WTC11 (cell line): ENCODE data around the gene CST5. TPM values are rescaled to one million over a fixed set of nuclear protein-coding genes. Genes with fewer than 3 reads are reported as not detected.

Source experiments
- ATAC-seq: fragments of 200-7000 bp; cut with Tn5 transposase; 2 replicates; pipeline ENCODE4 v1.10.0; 2021; ENCODE audit warnings: mild to moderate bottlenecking, moderate library complexity
- CTCF ChIA-PET: fragments of 300-600 bp; sonication (Branson Sonifier 250); formaldehyde crosslinking; loops from one replicate; lab custom pipeline; 2021; ENCODE audit warnings: antibody characterized with exemption; lab: Charles Lee
- POLR2A ChIA-PET: fragments of 350-600 bp; sonication (Branson Sonifier 250); formaldehyde crosslinking; loops from one replicate; lab custom pipeline; 2021; ENCODE audit warnings: antibody characterized with exemption; lab: Charles Lee
- DNase-seq: peaks from one replicate; pipeline ENCODE4 v3.0.0; 2021; ENCODE audit warnings: low spot score
- H3K27ac Mint-ChIP-seq: 2 replicates; pipeline ENCODE4 v1.8.0; 2021; ENCODE audit warnings: mixed read lengths
- H3K27me3 Mint-ChIP-seq: 2 replicates; pipeline ENCODE4 v1.8.0; 2021; ENCODE audit warnings: low read depth, mild to moderate bottlenecking, moderate library complexity, mixed read lengths
- H3K36me3 Mint-ChIP-seq: 2 replicates; pipeline ENCODE4 v1.8.0; 2021; ENCODE audit warnings: mixed read lengths
- H3K4me1 Mint-ChIP-seq: 2 replicates; pipeline ENCODE4 v1.8.0; 2022; ENCODE audit warnings: mixed read lengths
- H3K4me3 Mint-ChIP-seq: 2 replicates; pipeline ENCODE4 v1.8.0; 2021; ENCODE audit warnings: mild to moderate bottlenecking, moderate library complexity, mixed read lengths
- H3K9me3 Mint-ChIP-seq: 2 replicates; pipeline ENCODE4 v1.8.0; 2021; ENCODE audit warnings: mixed read lengths
- AFF4 ChIP-seq: sonication (generic); formaldehyde crosslinking; IDR thresholded peaks from 2 replicates; pipeline ENCODE4 v1.8.1; 2023; ENCODE audit warnings: mild to moderate bottlenecking, missing genetic modification reagents, borderline replicate concordance
- E2F5 ChIP-seq: sonication (generic); formaldehyde crosslinking; IDR thresholded peaks from 2 replicates; pipeline ENCODE4 v1.8.1; 2022; ENCODE audit warnings: mild to moderate bottlenecking, moderate library complexity, missing genetic modification reagents
- ELF4 ChIP-seq: sonication (generic); formaldehyde crosslinking; IDR thresholded peaks from 2 replicates; pipeline ENCODE4 v1.8.1; 2022; ENCODE audit warnings: low read depth, mild to moderate bottlenecking, moderate library complexity, missing genetic modification reagents
- ESRRA ChIP-seq: sonication (generic); formaldehyde crosslinking; IDR thresholded peaks from 2 replicates; pipeline ENCODE4 v1.8.1; 2022; ENCODE audit warnings: mild to moderate bottlenecking, missing genetic modification reagents, borderline replicate concordance
- FOXP4 ChIP-seq: sonication (generic); formaldehyde crosslinking; IDR thresholded peaks from 2 replicates; pipeline ENCODE4 v1.8.0; 2022; ENCODE audit warnings: mild to moderate bottlenecking, missing genetic modification reagents
- GABPB1 ChIP-seq: sonication (generic); formaldehyde crosslinking; IDR thresholded peaks from 2 replicates; pipeline ENCODE4 v1.8.1; 2023; ENCODE audit warnings: mild to moderate bottlenecking, missing genetic modification reagents
- GTF2I ChIP-seq: fragments of 250-450 bp; sonication (Bioruptor Pico); conservative IDR thresholded peaks from 2 replicates; pipeline ENCODE4 v1.4.0; 2021; ENCODE audit warnings: mild to moderate bottlenecking
- IRF1 ChIP-seq: sonication (generic); formaldehyde crosslinking; IDR thresholded peaks from 2 replicates; pipeline ENCODE4 v1.8.0; 2023; ENCODE audit warnings: missing genetic modification reagents
- MXD4 ChIP-seq: fragments of 250-450 bp; sonication (Bioruptor Pico); IDR thresholded peaks from 2 replicates; pipeline ENCODE4 v1.8.0; 2021; ENCODE audit warnings: mild to moderate bottlenecking, moderate library complexity, borderline replicate concordance
- OVOL2 ChIP-seq: fragments of 250-450 bp; sonication (Bioruptor Pico); IDR thresholded peaks from 2 replicates; pipeline ENCODE4 v1.9.0; 2021; ENCODE audit warnings: mild to moderate bottlenecking, borderline replicate concordance
- PREB ChIP-seq: sonication (generic); formaldehyde crosslinking; IDR thresholded peaks from 2 replicates; pipeline ENCODE4 v1.8.1; 2022; ENCODE audit warnings: mild to moderate bottlenecking, missing genetic modification reagents, moderate library complexity, borderline replicate concordance
- RELA ChIP-seq: sonication (generic); formaldehyde crosslinking; IDR thresholded peaks from 2 replicates; pipeline ENCODE4 v1.8.1; 2022; ENCODE audit warnings: missing genetic modification reagents, mild to moderate bottlenecking, borderline replicate concordance
- SMAD4 ChIP-seq: sonication (generic); formaldehyde crosslinking; IDR thresholded peaks from 2 replicates; pipeline ENCODE4 v1.8.0; 2022; ENCODE audit warnings: mild to moderate bottlenecking, missing genetic modification reagents
- TEAD4 ChIP-seq: sonication (generic); formaldehyde crosslinking; IDR thresholded peaks from 2 replicates; pipeline ENCODE4 v1.8.0; 2022; ENCODE audit warnings: mild to moderate bottlenecking, missing genetic modification reagents
- ZBTB21 ChIP-seq: sonication (generic); formaldehyde crosslinking; IDR thresholded peaks from 2 replicates; pipeline ENCODE4 v1.8.1; 2023; ENCODE audit warnings: mild to moderate bottlenecking, missing genetic modification reagents, borderline replicate concordance
- ZBTB43 ChIP-seq: sonication (generic); formaldehyde crosslinking; IDR thresholded peaks from 2 replicates; pipeline ENCODE4 v1.8.1; 2023; ENCODE audit warnings: mild to moderate bottlenecking, missing genetic modification reagents
- ZNF671 ChIP-seq: fragments of 250-450 bp; sonication (Bioruptor Pico); IDR thresholded peaks from 2 replicates; pipeline ENCODE4 v1.8.0; 2021; ENCODE audit warnings: mild to moderate bottlenecking
- total RNA-seq: library from RNA; stranded (reverse); gene quantifications from 3 replicates; pipeline ENCODE4 v1.2.3, GENCODE V29; 2021
- TF ChIP-seq, protein P1 (sequence below): sonication (generic); formaldehyde crosslinking; IDR thresholded peaks from 2 replicates; pipeline ENCODE4 v1.8.0; 2022; ENCODE audit warnings: mild to moderate bottlenecking, missing genetic modification reagents

CST5 gene
- total RNA-seq, 1 experiment from 2014 or later: not detected

- H3K4me3 Mint-ChIP-seq: no peak overlapping the region
- H3K27ac Mint-ChIP-seq: no peak overlapping the region
- POLR2A ChIA-PET: no interaction called here
- no peak for DNase-seq
- no peaks in the 10 kb centered on the region for H3K36me3 Mint-ChIP-seq
- peaks cover 16% of the 10 kb centered on the region for H3K9me3 Mint-ChIP-seq
- CTCF ChIA-PET: interaction anchor here (2.0 kb wide), 1 partner anchor 10 kb away, joined by 9 read pairs; no protein-coding TSS in a partner anchor
- H3K27me3 Mint-ChIP-seq: no peaks in the 10 kb centered on the region; the same call in 1 of the 2 replicates
- TF ChIP-seq TEAD4 (CRISPR knock-in tag) (no peak), GTF2I (CRISPR knock-in tag) (no peak), IRF1 (no peak), FOXP4 (CRISPR knock-in tag) (no peak), AFF4 (CRISPR knock-in tag) (no peak), E2F5 (no peak), OVOL2 (CRISPR knock-in tag) (no peak), GABPB1 (CRISPR knock-in tag) (no peak), MXD4 (CRISPR knock-in tag) (no peak), ZBTB43 (CRISPR knock-in tag) (no peak), ELF4 (no peak), ZBTB21 (CRISPR knock-in tag) (no peak), ESRRA (CRISPR knock-in tag) (no peak), RELA (no peak), SMAD4 (no peak), ZNF671 (CRISPR knock-in tag) (no peak), PREB (CRISPR knock-in tag) (no peak)
- TF ChIP-seq, protein P1, sequence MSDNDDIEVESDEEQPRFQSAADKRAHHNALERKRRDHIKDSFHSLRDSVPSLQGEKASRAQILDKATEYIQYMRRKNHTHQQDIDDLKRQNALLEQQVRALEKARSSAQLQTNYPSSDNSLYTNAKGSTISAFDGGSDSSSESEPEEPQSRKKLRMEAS: no peak
- H3K4me1 Mint-ChIP-seq: peaks cover 3% of the 10 kb centered on the region; the same call in 1 of the 2 replicates
- no peak for ATAC-seq
Measured at GRCh38 chr20:23926944-23927872, 47.7 kb upstream of the CST5 start.
